Activated naive CD4-positive, alpha-beta T cell treated with Interleukin-2 at 50 U/mL for 16 hours (primary cell): ENCODE results near the gene DYNC1LI1.
"Not testable (repeated sequence)": the region's sequence is repeated elsewhere in the genome, so short reads cannot be mapped to it uniquely, and the experiment has no call there.

Experiments used
- DNase-seq: peaks from one replicate; pipeline ENCODE4 v3.0.0-alpha.2; 2020

Gene DYNC1LI1

GRCh38 chr3:32578669-32579068 is 8.0 kb upstream of the DYNC1LI1 start:
- not testable (repeated sequence) for DNase-seq

- no peak for DNase-seq
These were observed 7.2 kb upstream of the DYNC1LI1 start for GRCh38 chr3:32577581-32578556.

- no peak for DNase-seq
These were observed 6.5 kb upstream of the DYNC1LI1 start for GRCh38 chr3:32577174-32577573.

- DNase-seq, result no peak
These were observed 4.9 kb upstream of the DYNC1LI1 start for GRCh38 chr3:32575451-32576113.

- no peak for DNase-seq
These were observed 481 bp upstream of the DYNC1LI1 start for GRCh38 chr3:32571192-32571485.

- peak; percentile 44 for DNase-seq
These were observed 878 bp downstream of the DYNC1LI1 start for GRCh38 chr3:32569540-32570420.

- DNase-seq, result no peak
These were observed 1.7 kb downstream of the DYNC1LI1 start for GRCh38 chr3:32568953-32569352.

- no peak for DNase-seq
These were observed 6.5 kb downstream of the DYNC1LI1 start for GRCh38 chr3:32564195-32564594.

GRCh38 chr3:32562640-32563039 is 8.0 kb downstream of the DYNC1LI1 start:
- no peak for DNase-seq

GRCh38 chr3:32557640-32558352 is 12.9 kb downstream of the DYNC1LI1 start:
- DNase-seq, result no peak

- no peak for DNase-seq
These were observed 14.3 kb downstream of the DYNC1LI1 start for GRCh38 chr3:32556332-32556731.

- no peak for DNase-seq
These were observed 16.7 kb downstream of the DYNC1LI1 start for GRCh38 chr3:32553973-32554372.

GRCh38 chr3:32553459-32553858 is 17.2 kb downstream of the DYNC1LI1 start:
- DNase-seq, result no peak

GRCh38 chr3:32552013-32552412 is 18.6 kb downstream of the DYNC1LI1 start:
- no peak for DNase-seq

- no peak for DNase-seq
These were observed 19.2 kb downstream of the DYNC1LI1 start for GRCh38 chr3:32551496-32551895.

- no peak for DNase-seq
These were observed 19.6 kb downstream of the DYNC1LI1 start for GRCh38 chr3:32551087-32551486.

- no peak for DNase-seq
These were observed 25.4 kb downstream of the DYNC1LI1 start for GRCh38 chr3:32545305-32545704.

- DNase-seq, result no peak
These were observed 25.8 kb downstream of the DYNC1LI1 start for GRCh38 chr3:32544894-32545293.

GRCh38 chr3:32542807-32543206 is 27.9 kb downstream of the DYNC1LI1 start:
- no peak for DNase-seq

- DNase-seq, result no peak
These were observed 29.8 kb downstream of the DYNC1LI1 start for GRCh38 chr3:32540899-32541298.

- DNase-seq, result no peak
These were observed 38.2 kb downstream of the DYNC1LI1 start for GRCh38 chr3:32532434-32532833.

- DNase-seq, result no peak
These were observed 39.5 kb downstream of the DYNC1LI1 start for GRCh38 chr3:32531010-32531647.
